DMS53 treated with DMSO at 0.1 percent for 48 hours (cell line): ENCODE results near the gene URAD.
"Not testable (repeated sequence)": the region's sequence is repeated elsewhere in the genome, so short reads cannot be mapped to it uniquely, and the experiment has no call there.

Experiments used
- DNase-seq: peaks from one replicate; lab custom pipeline; 2025; ENCODE audit not compliant: unreplicated experiment; lab: John Stamatoyannopoulos, UW

The URAD gene, protein sequence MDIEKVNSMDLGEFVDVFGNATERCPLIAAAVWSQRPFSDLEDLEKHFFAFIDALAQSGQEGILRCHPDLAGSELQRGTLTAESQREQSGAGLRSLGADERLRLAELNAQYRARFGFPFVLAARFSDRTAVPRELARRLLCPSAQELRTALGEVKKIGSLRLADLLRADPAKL

DNA sequence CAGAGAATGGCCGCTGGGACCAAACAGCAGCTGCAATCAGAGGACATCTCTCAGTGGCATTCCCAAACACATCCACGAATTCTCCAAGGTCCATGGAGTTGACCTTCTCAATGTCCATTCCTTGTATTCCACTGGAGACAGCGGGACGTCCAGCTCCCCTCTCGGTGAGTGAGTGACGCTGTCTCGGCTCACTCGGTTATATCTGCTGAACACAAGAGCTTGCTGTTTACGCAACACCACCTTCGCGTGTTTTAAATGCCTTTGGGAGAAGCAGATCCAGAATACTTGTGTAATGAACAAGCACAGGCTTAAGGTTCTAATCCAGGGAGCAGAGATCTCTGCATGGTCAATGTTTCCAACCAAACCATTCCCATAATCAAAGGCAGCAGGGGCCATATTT lies at the start of gene URAD:
URAD (minus strand) TSS at position 174 of the 400 bp plus-strand sequence; CDS start at position 118, 56 bp downstream.
- no peak for DNase-seq

- no peak for DNase-seq
Measured at GRCh38 chr13:28037399-28037798, 48.9 kb upstream of the URAD start.

DNA sequence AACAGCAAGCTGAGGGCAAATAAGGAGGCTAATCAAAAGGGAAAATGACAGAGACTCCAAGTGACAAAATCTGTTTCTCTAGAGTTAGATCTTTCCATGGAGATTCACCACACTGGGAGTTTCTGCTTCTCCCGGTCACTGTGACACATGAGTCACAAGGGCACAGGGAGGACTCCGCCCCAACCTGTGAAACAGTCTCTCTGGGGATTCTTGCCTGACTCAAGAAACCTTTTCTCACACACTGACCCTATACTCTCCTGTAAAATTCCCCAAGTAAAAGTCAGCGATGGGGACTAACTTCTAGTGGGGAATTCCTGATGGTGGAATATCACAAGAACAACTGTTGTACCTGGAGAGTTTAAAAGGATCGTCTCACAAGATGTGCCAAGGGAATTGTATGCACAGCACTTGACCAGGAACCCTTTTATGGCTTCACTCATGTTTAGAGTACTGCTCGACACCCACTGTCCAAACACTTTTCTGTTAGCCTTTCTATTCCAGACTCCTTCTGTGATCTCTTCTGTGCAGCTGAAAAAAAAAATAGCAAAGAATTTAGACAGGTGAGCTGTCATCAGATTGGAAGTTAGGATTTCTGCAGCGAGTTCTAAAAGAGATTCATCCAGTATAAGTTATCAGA lies 46.8 kb upstream of the URAD start:
- DNase-seq, result peak; percentile 85

- DNase-seq, result no peak
Measured at GRCh38 chr13:28033894-28034655, 45.6 kb upstream of the URAD start.

GRCh38 chr13:28032438-28032837 lies 43.9 kb upstream of the URAD start:
- not testable (repeated sequence) for DNase-seq

- no peak for DNase-seq
Measured at GRCh38 chr13:28031896-28032288, 43.4 kb upstream of the URAD start.

GRCh38 chr13:28031220-28031895 lies 42.9 kb upstream of the URAD start:
- DNase-seq, result no peak

- no peak for DNase-seq
Measured at GRCh38 chr13:28027607-28028364, 39.3 kb upstream of the URAD start.

- DNase-seq, result no peak
Measured at GRCh38 chr13:28027071-28027470, 38.6 kb upstream of the URAD start.

GRCh38 chr13:28026508-28026907 lies 38.0 kb upstream of the URAD start:
- no peak for DNase-seq

DNA sequence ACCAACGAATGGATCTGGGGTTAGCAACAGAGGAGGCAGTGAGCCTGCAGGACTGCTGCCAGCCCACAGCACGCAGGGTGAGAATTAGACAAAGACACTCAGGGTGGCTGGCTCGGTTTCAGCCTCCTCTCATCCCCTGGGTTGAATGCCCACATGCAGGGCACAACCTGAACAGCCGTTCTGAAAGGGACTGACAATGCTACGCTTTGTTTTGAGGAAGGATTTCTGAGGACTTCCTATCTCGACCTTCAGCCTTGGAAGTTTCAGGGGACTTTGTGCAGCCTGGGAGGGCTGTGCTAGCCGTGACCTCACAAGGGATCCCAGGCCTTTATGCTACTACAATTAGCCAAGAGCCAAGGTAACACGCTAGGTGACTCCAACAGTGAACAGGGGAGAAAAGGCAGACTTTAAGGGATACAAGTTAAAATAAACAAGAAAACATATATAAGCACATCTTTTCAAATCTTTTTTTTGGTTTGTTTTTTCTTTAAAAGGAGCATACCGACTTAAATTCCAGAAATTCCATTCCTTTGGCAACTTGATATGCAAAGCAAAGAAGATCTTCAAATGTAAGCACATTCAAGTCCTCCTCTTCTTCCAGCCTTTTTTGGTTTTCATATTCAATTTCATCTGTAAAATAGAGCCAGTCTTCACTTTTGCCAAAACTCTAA lies 34.5 kb upstream of the URAD start:
- DNase-seq, result no peak

DNA sequence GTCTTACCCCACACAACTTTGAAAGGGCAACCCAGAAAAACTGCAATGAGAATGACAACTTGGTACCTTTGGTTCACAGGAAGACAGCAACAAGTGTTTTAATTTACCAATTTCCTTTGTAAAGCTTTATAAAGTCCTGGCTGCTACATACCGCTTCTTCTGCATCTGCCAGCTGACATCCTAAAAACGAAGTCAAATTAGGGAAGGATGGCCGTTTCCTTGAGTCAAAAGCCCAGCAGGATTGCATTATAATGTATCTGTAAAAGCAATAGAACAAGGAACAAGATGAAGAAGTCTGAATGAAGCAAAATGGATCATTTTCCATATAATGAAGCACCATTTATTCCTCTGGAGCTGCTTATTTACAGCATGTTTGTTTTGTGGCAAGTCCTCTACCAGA lies 25.8 kb upstream of the URAD start:
- no peak for DNase-seq

- no peak for DNase-seq
Measured at GRCh38 chr13:28013482-28013881, 25.0 kb upstream of the URAD start.

DNA sequence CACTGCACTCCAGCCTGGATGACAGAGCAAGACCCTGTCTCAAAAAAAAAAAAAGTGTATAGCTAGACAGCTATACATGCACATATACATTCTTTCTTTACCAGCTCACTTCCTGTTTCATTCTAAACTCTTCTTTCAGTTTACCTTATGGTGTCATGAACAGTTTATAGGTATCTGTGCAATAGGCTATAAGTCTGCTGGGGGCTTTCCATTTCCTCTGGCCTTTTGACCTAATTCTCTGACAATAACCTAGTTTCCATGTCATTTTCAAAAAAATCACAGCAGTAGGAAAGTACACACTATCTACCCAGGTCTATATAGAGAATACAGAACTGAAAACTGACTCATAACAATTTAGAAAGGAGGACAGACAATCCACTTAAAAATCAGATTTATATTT lies 24.4 kb upstream of the URAD start:
- no peak for DNase-seq

GRCh38 chr13:28012383-28012782 lies 23.9 kb upstream of the URAD start:
- DNase-seq, result no peak

- no peak for DNase-seq
Measured at GRCh38 chr13:28010046-28010445, 21.6 kb upstream of the URAD start.

- DNase-seq, result not testable (repeated sequence)
Measured at GRCh38 chr13:28005016-28005415, 16.5 kb upstream of the URAD start.

- DNase-seq, result no peak
Measured at GRCh38 chr13:28002886-28003698, 14.6 kb upstream of the URAD start.

DNA sequence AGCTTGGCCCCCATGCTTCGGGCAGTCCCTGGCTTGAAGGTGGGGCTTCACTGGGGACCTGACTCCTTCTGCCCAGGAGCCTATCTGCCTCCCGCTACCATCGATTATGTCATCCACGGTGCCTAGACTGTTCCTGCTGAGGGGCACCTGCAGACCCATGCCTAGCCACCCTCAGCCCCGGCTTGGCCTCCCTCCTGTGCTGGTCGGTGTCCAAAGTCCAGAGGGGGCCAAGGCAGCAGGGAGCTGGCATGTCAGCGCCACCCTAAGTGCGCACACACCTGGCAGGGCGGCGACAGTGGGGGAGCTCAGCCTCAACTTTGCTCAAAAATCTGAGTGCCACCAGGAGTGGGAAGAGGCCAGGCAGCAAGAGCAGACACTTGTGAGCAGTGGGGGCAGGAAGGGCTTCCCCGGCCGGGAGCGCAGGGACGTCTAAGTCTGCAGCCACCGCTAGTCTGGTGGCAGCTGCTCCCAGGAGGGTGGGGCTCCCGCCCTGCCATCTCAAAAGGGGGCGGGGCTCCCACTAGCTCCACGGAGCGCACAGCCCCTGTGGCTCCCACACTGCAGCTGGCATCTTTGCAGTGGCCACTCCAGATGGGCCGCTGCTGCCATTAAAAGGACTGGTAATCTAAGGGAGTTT lies 13.5 kb upstream of the URAD start:
- no peak for DNase-seq
